Measurements from ENCODE around the gene ING5.

GRCh38 chr2:241655516-241656189 lies 46.2 kb upstream of the ING5 start:
- TF ChIP-seq CTCF (IDR thresholded peaks at IDR 0.05; ENCODE audit: low read depth, low read length, poor library complexity, severe bottlenecking) (no peak), EZH2phosphoT487 (IDR thresholded peaks at IDR 0.05; ENCODE audit: borderline replicate concordance, low read length) (no peak)
